Stimulated activated CD8-positive, alpha-beta memory T cell treated with anti-CD3 and anti-CD28 coated beads, Interleukin-7, amount 100 ng/mL, for 1 hour (primary cell): ENCODE measurements around the gene DUSP7.

Source experiments
- DNase-seq, 2 donors: peaks; one replicate each; pipeline ENCODE4 v3.0.0-alpha.2; 2020; ENCODE audit warnings: low read depth in 2 of 2

Gene DUSP7

GRCh38 chr3:52067526-52067925, 11.2 kb upstream of the DUSP7 start:
- no peak for DNase-seq

- no peak for DNase-seq
Observed at GRCh38 chr3:52067046-52067445, 10.7 kb upstream of the DUSP7 start.

GRCh38 chr3:52065264-52065756, 8.9 kb upstream of the DUSP7 start:
- DNase-seq = no peak

GRCh38 chr3:52064561-52064960, 8.2 kb upstream of the DUSP7 start:
- DNase-seq = no peak

GRCh38 chr3:52063026-52063723, 6.8 kb upstream of the DUSP7 start:
- no peak for DNase-seq

GRCh38 chr3:52062505-52062904, 6.1 kb upstream of the DUSP7 start:
- DNase-seq = no peak

GRCh38 chr3:52061121-52061910, 4.9 kb upstream of the DUSP7 start:
- no peak for DNase-seq

GRCh38 chr3:52059781-52060180, 3.4 kb upstream of the DUSP7 start:
- no peak for DNase-seq

GRCh38 chr3:52057812-52058495, 1.6 kb upstream of the DUSP7 start:
- no peak for DNase-seq

- DNase-seq = peak; percentile 98
Observed at GRCh38 chr3:52056968-52057811, 819 bp upstream of the DUSP7 start.

- no peak for DNase-seq
Observed at GRCh38 chr3:52055537-52056351, 627 bp downstream of the DUSP7 start.

GRCh38 chr3:52054661-52055511, 1.5 kb downstream of the DUSP7 start:
- DNase-seq = no peak

GRCh38 chr3:52053307-52054304, 2.8 kb downstream of the DUSP7 start:
- no peak for DNase-seq

- DNase-seq = no peak
Observed at GRCh38 chr3:52052831-52053306, 3.5 kb downstream of the DUSP7 start.

- no peak for DNase-seq
Observed at GRCh38 chr3:52051444-52051843, 4.9 kb downstream of the DUSP7 start.

- no peak for DNase-seq
Observed at GRCh38 chr3:52050571-52050970, 5.8 kb downstream of the DUSP7 start.

- no peak for DNase-seq
Observed at GRCh38 chr3:52049503-52049902, 6.9 kb downstream of the DUSP7 start.

- DNase-seq = no peak
Observed at GRCh38 chr3:52047295-52047960, 8.9 kb downstream of the DUSP7 start.
